NCI-H524 treated with DMSO at 0.1 percent for 48 hours (cell line): ENCODE measurements around the gene TCF20.

Experiments
- DNase-seq: peaks from one replicate; lab custom pipeline; 2025; lab: John Stamatoyannopoulos, UW

TCF20 gene

DNA sequence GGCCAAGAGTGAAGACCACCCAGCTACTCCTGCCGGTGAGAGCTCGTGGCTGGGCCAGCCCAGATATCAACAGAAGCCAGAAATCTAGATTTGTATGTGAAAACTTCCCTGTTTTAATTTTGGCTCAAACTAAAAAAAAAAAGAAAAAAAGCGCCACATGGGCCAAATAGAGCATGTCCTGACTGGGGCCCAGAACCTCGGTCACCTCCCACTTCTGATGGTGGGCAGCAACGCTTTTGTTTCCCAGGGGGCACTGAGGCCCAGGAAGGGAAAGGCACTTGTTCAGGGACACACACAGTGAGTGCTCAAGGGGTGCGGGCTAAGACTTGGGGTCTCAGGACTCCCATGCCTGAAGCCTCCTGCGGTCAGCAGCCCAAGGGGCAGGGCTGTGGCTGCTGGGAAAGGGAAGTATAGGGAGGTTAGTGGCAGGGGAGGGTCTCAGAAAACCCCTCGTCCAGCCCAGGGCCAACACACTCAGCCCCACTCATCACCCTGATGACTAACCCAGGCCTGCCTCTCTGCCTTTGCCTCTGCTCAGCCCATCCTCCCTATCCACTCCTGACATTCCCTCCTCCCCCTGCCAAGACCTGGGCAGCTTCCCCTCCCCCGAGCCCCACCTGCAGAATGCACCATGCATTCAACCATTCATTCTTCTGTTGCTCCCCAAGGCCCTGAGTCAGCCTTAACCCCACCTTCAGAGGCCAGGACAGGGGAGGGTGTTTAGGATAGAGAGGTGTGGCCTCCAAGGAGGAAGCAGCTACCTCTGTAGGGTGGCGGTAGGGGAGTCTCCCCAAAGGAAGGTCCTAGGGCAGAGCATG is 30.0 kb upstream of the TCF20 start:
- DNase-seq: no peak

DNA sequence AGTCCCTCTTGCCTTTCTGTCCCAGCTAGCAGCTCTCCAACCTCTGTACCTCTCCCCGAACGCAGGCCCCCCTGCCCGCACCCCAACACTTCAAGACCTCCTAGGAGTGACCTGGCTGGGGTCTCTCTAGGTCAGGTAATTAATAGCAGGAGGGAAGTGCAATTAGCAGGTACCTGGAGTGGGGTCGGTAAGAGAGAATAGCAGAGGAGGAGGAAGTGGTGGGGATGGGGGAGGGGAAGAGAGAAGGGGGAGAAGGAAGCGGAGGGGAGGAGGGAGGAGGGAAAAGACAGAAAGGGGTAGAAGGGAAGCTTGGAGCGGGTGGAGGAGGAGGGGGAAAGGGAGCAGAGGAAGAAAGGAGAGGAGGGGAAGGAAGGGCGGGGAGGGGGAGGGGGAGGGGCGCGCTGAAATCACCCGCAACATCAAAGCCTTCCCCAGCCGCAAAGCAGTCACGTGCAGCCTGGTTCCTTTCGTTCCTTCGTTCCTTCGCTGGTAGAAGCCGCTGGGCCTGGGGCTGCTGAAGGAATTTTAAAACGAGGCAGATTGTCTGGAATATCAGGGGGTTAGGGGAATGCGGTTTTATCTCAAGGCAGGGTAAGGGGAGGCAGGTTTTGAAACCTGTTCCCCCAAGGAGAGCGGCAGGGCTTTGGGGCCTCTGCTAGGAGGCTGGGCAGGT is 29.3 kb upstream of the TCF20 start:
- no peak for DNase-seq

DNA sequence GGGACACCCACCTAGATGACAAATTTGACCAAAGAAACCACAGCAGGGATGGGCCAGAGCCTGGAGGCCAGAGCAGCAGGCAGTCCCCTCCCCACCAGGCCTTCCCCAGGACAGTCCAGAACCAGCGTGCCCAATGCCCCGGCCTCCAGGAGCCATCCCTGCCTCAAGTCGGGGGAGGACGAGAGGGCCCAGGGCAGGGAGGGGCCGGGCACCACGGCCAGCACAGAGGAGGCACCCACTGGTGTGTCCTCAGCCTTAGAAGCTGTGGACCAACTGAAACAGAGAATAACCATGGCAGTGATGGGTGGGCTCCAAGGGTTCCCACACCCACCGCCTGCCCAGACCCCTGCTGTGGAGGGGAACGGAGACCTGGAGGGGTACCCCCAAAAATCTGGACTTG is 28.3 kb upstream of the TCF20 start:
- DNase-seq: no peak

DNA sequence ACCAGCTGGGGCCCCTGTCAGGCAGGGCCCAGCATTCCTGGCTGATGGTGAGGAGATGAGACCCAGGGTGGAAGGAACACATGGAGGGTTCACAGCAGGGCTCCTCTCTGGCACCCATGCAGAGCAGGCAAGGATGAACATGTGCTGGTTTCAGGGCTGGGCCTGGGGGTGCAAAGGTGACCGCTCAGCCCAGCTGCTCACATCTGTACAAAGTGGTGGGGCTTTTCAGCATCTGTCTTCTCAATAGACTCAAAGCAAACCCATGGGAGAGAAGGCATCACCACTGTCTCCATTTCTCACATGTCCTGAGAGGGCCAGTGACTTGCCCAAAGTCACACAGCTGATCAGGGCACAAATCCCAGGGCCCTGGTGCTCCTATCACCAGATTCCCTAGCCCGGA is 27.3 kb upstream of the TCF20 start:
- DNase-seq: no peak

DNA sequence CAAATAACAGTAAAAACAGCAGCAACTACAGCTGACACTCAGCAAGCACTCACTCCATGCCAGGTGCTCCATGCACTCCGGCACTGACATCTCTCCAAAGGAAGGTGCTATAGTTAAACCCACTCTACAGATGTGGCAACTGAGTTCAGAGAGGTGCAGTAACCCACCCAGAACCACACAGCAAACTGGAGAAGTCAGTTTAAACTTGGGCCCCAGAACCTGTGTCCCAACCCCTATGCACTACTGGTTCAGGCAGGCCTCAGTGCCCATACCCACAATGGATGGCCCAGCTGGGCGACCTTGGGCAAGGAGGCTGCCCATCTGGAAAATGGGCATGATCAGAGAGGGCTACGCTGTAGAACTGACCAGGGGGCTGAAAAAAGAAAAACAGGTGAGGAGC is 26.4 kb upstream of the TCF20 start:
- no peak for DNase-seq

DNA sequence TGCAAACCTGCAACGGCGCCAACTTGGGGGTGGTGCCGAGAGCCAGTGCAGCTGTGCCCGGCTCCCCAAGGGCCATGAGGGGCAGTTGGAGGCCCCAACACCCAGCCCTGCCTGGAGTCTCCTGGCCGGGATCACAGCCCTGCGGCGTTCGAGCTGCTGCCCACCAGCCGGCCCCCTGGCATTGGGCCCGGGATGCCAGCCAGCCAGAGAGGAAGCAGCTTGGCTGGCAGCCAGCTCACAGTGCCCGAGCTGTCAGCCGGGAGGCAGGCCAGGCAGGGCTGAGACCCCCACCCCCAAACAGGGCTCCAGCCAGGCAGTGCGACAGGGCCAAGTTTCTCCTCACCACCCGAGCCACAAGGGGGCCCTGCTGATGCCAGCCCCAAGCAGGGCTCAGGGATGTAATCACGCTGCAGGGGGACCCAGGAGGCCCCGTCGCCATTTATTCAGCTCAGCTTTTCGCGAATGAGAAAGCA is 26.0 kb upstream of the TCF20 start:
- peak; percentile 36 for DNase-seq

DNA sequence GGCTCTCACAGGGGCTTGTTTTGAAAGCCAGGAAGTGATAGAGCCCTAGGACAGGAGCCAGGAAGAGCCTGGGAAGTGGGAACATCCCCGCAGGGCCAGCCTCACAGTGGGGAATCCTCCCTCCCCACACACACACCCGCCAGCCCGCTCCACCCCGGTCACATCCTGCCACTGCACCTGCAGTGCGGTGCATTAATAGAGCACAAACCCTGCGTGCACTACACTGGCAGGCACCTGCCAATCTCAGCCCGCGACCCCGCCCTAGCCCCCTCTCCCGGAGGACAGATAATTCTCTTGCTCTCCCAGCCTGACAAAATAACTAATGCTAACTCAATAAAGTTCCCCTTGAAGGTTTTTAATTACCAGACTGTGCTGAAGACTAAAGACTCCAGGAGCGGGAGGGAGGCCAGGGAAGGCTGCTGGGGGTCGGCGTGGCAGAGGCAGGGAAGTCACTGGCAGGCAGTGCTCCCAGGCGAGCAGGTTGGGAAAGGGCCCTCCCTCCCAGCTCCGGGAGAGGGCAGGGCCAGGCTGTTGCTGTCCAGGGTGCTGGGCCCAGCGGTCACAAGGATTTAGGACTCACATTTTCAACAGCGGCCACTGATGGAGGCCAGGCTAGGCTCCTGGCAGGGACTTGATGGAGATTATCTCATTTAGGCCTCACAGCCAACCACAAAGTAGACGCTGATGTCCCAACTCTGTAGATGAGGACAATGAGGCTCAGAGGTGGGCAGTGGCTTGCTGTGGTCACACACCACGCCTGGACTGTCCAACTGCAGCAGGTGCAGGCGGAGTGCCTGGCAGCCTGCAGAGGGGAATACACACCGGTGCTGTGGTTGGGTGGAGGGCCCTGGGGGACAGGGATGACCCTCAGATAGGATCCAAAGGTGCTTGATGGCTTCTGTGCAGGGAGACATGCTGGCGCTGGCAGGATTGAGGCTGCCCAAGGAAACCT is 23.9 kb upstream of the TCF20 start:
- DNase-seq: no peak

DNA sequence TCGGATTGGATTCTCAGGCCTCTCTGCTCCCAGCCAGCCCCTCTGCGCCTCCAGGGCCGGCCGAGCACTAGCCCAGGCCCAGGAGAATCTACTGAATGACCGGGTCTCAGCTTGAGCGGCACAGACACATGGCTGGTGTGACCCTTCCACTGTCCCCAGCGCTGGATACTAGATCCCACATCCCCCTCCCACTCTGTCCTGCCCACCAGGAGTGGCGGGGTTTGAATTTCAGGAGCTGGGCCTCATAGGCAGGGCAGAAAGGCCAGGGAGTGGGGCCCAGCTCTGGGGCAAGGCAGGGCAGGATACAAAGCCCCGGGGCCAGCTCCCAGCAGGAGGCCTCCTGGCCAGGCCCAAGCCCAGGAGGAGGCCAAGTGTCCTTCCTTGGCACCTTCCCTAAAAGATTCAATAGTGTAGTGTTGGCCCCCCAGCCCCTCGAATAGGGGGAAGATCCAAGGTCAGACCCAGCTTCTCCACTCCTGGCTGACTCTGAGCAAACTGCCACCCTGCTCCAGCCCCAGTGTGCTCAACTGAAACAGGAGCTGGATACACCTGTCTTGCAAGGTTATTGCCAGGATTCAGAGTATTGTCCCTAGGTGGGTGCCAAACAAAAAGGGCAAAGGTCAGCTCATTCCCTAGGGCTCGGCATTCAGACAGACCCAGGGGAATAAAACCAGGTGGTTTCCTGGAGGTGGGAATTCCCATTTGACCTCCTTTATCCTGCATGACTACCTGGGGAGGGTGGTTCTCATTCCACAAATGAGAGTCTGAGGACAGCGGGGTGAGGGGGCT is 22.5 kb upstream of the TCF20 start:
- DNase-seq: no peak

DNA sequence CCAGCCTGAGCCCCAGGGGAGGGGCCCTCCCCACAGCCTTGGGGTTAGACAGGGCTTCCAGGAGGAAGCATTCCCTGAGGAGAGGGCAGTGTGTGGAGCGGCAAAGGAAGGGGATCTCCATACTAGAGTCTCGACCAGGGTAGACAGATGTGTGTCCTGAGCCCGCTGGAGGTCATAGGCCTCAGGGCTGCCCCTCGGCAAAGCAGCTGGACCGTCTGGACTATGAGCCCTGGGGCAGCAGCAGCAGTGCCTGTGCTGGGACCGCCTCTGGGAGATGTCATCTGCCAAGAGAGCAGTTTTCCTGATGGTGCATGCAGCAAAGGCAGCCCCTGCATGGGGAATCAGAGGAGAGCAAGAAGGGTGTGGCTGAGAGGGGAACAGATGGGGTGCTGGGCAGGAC is 20.8 kb upstream of the TCF20 start:
- no peak for DNase-seq

DNA sequence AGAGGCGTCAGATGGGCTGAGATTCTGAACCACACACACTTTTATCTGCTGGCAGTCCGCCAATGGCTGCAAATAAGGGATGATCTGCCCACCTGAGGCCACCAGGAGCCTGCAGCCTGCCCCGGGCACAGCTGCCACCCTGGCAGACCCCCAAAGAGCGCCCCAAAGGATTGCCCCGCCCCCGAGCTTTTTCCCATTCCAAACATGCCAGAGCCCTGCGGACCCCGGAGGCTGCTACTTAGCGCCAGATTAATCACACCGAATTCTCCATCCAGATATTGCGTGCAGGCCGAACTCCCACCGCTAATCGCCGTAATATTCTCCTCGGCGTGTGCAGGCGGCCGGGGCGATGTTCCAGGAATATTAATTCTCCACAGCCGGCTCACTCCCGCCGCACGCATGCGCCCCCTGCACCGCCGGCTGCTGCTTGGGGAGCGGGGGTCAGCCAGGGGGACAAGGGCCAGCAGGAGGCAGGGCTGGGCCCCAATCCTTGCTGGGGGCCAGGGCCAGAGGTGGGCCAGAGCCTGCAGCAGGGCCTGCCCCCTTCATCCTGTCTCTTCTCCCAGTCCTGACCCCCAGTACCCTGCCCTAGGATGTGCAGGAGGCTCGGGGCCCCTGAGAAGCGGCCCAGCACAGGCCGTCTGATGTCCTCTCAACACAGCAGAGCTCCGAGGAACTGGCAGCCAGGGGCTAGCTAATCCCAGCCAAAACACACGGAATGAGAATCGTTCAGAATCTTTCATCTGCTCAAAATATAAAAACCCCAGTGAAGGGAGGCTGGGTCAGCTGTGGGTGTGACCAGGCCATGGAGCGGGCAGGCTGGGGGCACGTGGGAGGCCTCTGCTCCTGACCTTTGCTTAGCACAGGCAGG is 19.5 kb upstream of the TCF20 start:
- peak; percentile 61 for DNase-seq

DNA sequence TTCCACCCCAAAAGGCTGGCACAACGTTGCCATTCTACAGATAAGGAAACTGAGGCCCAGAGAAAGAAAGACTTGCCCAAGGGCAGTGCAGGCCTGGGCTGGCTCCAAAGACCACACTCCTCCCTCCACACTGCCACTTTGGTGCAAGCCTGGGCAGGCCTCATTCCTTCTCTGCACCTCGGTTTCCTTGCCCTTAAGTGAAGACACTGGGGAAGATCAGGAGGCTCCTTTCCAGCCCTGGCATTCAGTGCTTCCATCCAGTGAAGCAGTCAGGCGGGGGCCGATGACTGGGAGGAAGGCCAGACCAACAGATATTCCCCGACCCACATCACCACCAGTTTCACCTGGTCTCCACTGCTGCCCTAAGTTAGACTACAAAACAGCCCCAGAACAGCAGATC is 18.3 kb upstream of the TCF20 start:
- no peak for DNase-seq

DNA sequence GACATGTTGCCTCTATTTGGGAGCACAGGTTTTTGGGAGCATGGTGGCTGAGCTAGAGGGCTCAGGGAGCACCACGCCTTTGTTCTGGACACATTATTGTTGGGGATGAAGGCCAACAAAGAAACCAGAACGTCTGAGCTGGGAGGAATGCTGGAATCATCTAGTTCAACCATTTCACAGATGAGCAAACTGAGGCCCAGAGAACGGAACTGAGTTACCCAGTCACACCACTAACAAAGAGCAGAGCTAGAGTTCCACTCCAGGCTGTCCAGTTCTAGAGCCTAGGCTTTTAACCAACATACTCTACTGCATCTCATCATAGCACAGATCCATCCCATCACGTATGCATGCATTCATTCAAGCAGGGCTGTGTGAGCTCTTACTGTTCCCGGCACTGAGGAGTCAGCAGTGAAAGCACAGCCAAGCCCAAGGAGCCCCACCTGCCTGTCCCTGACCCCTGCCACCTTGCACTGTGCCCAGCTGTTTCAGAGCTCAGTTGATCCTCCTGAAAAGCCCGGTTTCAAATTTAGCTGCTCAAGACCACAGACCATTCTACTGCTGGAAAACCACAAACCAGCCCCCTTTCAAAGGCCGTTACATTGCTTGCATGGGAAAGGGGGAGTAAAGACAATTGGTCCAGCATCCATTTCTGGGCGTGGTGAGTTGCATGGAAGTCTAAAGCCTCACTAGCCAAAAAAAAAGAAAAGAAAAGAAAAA is 16.9 kb upstream of the TCF20 start:
- DNase-seq: no peak

DNA sequence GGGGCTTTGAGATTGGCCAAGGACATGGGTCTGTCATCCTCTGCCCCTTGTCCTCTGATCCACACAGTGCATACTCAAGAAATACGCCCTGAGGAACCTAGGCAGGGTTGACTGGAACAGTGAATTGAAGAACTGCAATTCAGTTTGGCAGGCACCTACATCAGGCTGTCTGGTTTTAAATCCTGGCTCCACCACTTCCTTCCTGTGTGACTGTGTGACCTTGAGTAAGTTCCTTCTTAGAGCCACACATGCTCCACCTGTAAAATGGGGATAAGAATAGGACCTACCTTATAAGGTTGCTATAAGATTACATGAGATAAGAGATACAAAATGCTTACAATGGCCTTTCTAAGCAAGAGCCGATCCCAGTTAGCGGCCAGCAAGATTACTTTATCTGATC is 15.8 kb upstream of the TCF20 start:
- no peak for DNase-seq

DNA sequence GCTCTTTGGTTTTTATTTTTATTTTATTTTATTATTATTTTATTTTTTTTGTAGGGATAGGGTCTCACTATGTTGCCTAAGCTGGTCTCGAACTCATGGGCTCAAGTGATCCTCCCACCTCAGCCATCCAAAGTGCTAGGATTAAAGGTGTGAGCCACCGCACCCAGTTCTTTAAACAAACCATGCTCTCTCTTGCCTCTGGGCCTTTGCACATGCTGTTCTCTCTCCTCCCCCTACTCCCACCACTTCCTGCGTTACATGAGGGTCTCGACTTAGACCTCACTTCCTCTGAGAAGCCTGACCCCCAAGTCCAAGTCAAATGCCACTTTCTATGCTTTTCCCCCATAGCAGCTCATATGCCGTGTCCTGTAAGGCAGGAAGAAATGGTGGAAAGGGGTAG is 15.2 kb upstream of the TCF20 start:
- DNase-seq: no peak

DNA sequence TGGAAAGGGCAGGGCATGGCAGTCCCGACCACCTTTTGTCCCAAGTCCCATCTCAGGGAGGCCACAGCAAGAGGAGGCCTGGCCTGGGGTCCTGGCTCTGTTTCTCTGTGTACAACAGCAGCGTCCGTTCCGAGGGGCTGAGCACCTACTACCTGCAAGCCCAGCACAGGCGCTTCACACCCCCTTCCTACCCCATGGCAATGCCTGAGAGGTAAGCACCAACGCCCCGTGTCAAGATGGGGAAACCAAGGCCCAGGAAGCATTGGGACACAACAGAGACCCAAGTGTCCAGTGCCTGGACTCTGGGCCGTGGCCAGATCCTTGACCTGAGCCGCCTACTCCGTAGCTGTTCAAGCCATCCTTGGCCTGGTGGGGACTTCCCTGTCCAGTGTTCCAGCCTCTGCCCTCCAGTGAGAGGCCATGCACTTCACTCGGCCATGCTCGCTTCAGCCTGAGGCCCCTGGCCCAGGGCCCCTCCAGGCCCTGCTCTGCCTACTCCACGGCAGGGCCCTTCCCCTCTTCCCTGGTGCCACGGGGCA is 14.3 kb upstream of the TCF20 start:
- DNase-seq: no peak

DNA sequence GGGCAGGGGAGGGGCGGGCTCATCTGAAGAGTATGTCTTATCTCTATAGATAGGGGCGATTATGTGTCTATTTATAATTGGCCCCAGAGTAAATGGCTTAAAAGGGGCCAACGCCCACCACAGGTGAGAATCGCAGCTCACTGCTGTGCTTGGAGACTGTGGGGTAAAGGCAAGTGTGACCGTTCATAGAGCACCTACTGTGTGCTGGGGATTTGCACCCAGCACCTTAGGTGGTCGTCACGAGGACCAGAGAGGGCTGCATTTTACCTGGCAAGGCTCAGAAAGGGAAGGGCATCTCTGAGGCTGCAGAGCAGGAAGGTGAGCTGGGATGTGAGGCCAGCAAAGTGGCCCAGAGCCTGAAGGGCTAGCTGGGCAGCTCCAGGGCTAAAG is 13.7 kb upstream of the TCF20 start:
- DNase-seq: no peak

DNA sequence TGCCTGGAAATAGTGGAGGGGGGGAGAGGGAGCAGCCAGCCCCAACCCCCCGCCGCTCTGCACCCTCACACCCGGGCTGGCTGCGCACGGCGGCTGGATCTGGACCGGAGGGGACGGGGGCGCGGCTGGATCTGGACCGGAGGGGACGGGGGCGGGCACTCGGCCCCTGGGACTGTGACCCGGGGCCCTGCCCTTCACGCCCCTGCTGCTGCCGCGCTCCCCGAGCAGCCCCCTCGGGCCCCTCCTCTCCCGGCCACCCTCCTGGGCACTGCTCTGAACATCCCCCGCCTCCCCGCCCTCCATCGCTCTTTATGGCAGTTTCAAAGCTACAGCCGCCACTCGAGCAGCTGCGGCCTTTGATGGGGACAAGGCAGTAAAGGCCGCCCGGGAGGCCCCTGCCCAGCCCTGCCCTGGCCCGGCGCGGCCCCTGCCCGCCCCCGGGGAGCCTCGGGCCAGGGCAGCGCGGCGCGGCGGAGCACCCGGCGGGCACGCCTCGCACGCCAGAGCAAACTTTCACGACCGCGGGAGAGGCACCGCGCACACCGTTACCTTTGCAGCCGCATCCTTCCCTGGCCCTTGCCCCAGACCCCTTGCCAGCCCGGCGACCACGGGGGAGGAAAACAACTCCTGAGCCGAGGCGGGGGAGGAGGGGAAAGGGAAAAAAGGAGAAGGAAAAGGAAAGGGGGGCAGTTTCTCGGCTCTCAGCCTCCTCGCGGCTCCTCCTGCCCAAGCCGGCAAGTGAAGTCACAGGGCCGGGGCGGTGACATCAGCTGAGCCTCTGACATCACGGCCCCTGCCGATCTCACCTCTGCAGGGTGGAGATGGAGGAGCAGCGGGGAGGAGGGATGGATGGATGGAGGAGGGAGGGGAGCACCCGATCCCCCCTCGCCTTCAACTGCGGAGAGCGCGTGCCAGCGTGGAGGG is 13.1 kb upstream of the TCF20 start:
- no peak for DNase-seq

DNA sequence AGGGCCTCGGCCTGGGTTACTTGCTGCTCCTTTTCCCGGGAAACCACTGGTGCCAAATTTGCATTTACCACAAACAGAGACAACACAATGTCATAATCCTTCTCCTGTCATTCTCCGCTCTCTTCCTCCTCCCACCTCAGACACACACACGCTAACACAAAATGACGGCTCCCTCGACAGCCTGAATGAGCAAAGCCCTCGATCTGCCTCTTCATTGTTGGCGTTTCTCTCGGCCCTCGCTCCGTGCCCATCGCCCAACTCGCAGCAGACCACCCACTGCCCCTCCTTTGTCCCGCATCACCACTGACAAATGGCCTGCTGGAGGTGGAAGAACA is 12.5 kb upstream of the TCF20 start:
- no peak for DNase-seq
